B cell (primary cell): ENCODE measurements around the gene IQCH. TPM values are rescaled to one million over a fixed set of nuclear protein-coding genes. Genes with fewer than 3 reads are reported as not detected.
"Not testable (repeated sequence)": the region's sequence is repeated elsewhere in the genome, so short reads cannot be mapped to it uniquely, and the experiment has no call there.

Source experiments
- ATAC-seq: fragments of 200-7000 bp; cut with Tn5 transposase; one replicate; pipeline ENCODE4 v1.10.0; 2021; ENCODE audit warnings: low read depth, mild to moderate bottlenecking, moderate number of reproducible peaks, moderate library complexity
- CTCF ChIA-PET: fragments of 350-600 bp; sonication (Branson Sonifier 250); formaldehyde crosslinking; loops from one replicate; lab custom pipeline; 2021; ENCODE audit warnings: antibody characterized with exemption, inconsistent platforms; lab: Charles Lee
- POLR2A ChIA-PET: fragments of 350-600 bp; sonication (Branson Sonifier 250); formaldehyde crosslinking; loops from one replicate; lab custom pipeline; 2021; ENCODE audit warnings: antibody characterized with exemption; lab: Charles Lee
- DNase-seq: peaks from one replicate; pipeline ENCODE4 v3.0.0; 2013
- H2AFZ ChIP-seq: 2 replicates; pipeline ENCODE4 v1.6.1; 2012; ENCODE audit warnings: mild to moderate bottlenecking, low read depth, low read length; ENCODE audit not compliant: insufficient read depth, poor library complexity, severe bottlenecking
- H3K27ac ChIP-seq, 2 donors: 1 replicate in 1 of 2; 2 replicates in 1 of 2; pipeline ENCODE4 v1.5.1; 2012 to 2013; ENCODE audit warnings: low read length in 2 of 2, mild to moderate bottlenecking in 2 of 2, moderate library complexity in 1 of 2
- H3K27me3 ChIP-seq, 4 experiments: fragments of 200-600 bp in 1 of 4; sonication (generic) in 1 of 4; replicated peaks in 1 of 4; 1 replicate in 2 of 4; 2 replicates in 2 of 4; pipeline versions ENCODE4 v1.6.1 to v1.7.0; 2013 to 2016; ENCODE audit warnings: low read length in 3 of 4, mild to moderate bottlenecking in 2 of 4, mixed read lengths in 1 of 4, moderate library complexity in 1 of 4; ENCODE audit not compliant: insufficient read depth in 4 of 4, control insufficient read depth in 3 of 4; ENCODE audit errors: control extremely low read depth in 1 of 4
- H3K36me3 ChIP-seq, 2 experiments: replicated peaks in 1 of 2; 1 replicate in 1 of 2; 2 replicates in 1 of 2; pipeline versions ENCODE4 v1.6.1 to v1.7.1; 2013; ENCODE audit warnings: low read length in 1 of 2; ENCODE audit not compliant: insufficient read depth in 2 of 2, control insufficient read depth in 1 of 2; ENCODE audit errors: control extremely low read depth in 1 of 2, extremely low read depth in 1 of 2
- H3K4me1 ChIP-seq, 2 donors: fragments of 200-600 bp in 1 of 2; sonication (generic) in 1 of 2; 1 replicate in 1 of 2; 2 replicates in 1 of 2; pipeline versions ENCODE4 v1.5.1 to v1.6.1; 2013 to 2017; ENCODE audit warnings: low read length in 2 of 2; ENCODE audit not compliant: control insufficient read depth in 2 of 2, insufficient read depth in 2 of 2
- H3K4me2 ChIP-seq: replicated peaks from 2 replicates; pipeline ENCODE3; 2012; ENCODE audit warnings: mild to moderate bottlenecking, low read depth, low read length; ENCODE audit not compliant: poor library complexity, severe bottlenecking
- H3K4me3 ChIP-seq, 5 experiments: fragments of 200-600 bp in 1 of 5; sonication (generic) in 1 of 5; 1 replicate in 3 of 5; 2 replicates in 2 of 5; pipeline versions ENCODE4 v1.5.1 to v1.7.0; 2011 to 2016; ENCODE audit warnings: low read length in 4 of 5, mild to moderate bottlenecking in 4 of 5, low read depth in 2 of 5, control low read depth in 1 of 5, moderate library complexity in 1 of 5; ENCODE audit not compliant: insufficient read depth in 1 of 5; ENCODE audit errors: control extremely low read depth in 1 of 5, extremely low read depth in 1 of 5
- H3K79me2 ChIP-seq: fragments of 200-600 bp; sonication (generic); one replicate; pipeline ENCODE4 v1.6.0; 2016; ENCODE audit warnings: low read length; ENCODE audit not compliant: control insufficient read depth, insufficient read depth
- H3K9ac ChIP-seq: fragments of 200-600 bp; sonication (generic); 2 replicates; pipeline ENCODE4 v1.6.1; 2017; ENCODE audit warnings: mild to moderate bottlenecking, low read length, moderate library complexity
- H3K9me3 ChIP-seq, 3 donors: one replicate each; pipeline versions ENCODE4 v1.6.1 to v1.7.1; 2013; ENCODE audit warnings: low read length in 2 of 3; ENCODE audit not compliant: control insufficient read depth in 2 of 3, insufficient read depth in 1 of 3; ENCODE audit errors: control extremely low read depth in 1 of 3
- H4K20me1 ChIP-seq: 2 replicates; pipeline ENCODE4 v1.6.0; 2012; ENCODE audit warnings: mild to moderate bottlenecking, low read length; ENCODE audit not compliant: insufficient read depth, control insufficient read depth, poor library complexity, severe bottlenecking
- H3K27ac Mint-ChIP-seq: one replicate; pipeline ENCODE4 v1.8.0; 2021; ENCODE audit warnings: mixed read lengths
- H3K27me3 Mint-ChIP-seq: one replicate; pipeline ENCODE4 v1.8.0; 2021; ENCODE audit warnings: mixed read lengths
- H3K4me1 Mint-ChIP-seq: one replicate; pipeline ENCODE4 v1.8.0; 2021; ENCODE audit warnings: mixed read lengths
- H3K4me3 Mint-ChIP-seq: one replicate; pipeline ENCODE4 v1.8.0; 2021; ENCODE audit warnings: mixed read lengths
- H3K9me3 Mint-ChIP-seq: one replicate; pipeline ENCODE4 v1.8.0; 2022; ENCODE audit warnings: mixed read lengths; ENCODE audit not compliant: insufficient read depth
- CTCF ChIP-seq: fragments of 200-600 bp; IDR thresholded peaks from one replicate; pipeline ENCODE4 v1.8.0; 2022; ENCODE audit warnings: antibody characterized with exemption, mild to moderate bottlenecking
- EZH2 ChIP-seq: IDR thresholded peaks from 2 replicates; pipeline ENCODE4 v1.6.1; 2012; ENCODE audit warnings: borderline replicate concordance, low read depth, mild to moderate bottlenecking, moderate library complexity, low read length; ENCODE audit not compliant: insufficient read depth, poor library complexity, severe bottlenecking
- WGBS: methylation state at CpG from one replicate; pipeline ENCODE4 v1.1.5; 2013; ENCODE audit warnings: missing lambda C conversion rate; ENCODE audit not compliant: insufficient coverage; 5-methylcytosine and 5-hydroxymethylcytosine counted together
- intact Hi-C: fragments of 100-400 bp; cut with micrococcal nuclease; formaldehyde crosslinking; loops from one replicate; pipeline ENCODE4 v1.10.0; 2022
- polyA plus RNA-seq: library from polyadenylated mRNA; depleted of rRNA; stranded (reverse); fragments of >200 nt; gene quantifications from 2 replicates; pipeline ENCODE4 v1.2.3, GENCODE V29; 2012
- total RNA-seq, 2 donors: library from RNA; stranded (reverse); fragments of 120-200 nt in 1 of 2; gene quantifications; 1 replicate in 1 of 2; 2 replicates in 1 of 2; pipeline versions ENCODE4 v1.2.3 to v1.2.4, GENCODE V29; 2013 to 2022

Gene IQCH
- total and polyA plus RNA-seq, 2 donors (not counting 1 experiment from before 2014, with no cell fraction given), result 1.6 TPM; not detected in 1

DNA sequence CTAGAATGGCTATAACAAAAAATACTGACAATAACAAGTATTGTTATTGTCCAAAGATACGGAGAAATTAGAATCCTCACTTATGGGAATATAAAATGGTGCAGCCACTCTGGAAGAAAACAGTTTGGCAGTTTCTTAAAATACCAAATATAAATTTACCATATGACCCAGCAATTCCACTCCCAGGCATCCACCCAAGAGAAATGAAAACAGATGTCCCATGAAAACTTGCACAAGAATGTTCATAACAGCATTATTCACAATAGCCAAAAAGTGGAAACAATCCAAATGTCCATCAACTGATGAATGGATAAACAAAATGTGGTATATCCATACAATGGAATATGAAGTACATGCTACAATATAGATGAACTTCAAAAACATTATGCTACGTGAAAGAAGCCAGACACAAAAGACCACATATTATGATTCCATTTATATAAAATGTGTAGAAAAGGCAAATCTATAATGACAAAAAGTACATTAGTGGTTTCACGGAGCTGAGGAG lies 9.6 kb upstream of the IQCH start:
- POLR2A ChIA-PET, result no interaction called here

GRCh38 chr15:67246606-67247005 lies 8.0 kb upstream of the IQCH start:
- H3K27me3 ChIP-seq, H3K36me3 ChIP-seq, ATAC-seq, POLR2A ChIA-PET, H3K9me3 Mint-ChIP-seq, H3K27ac ChIP-seq, H3K4me2 ChIP-seq, DNase-seq, intact Hi-C loops, H3K4me1 ChIP-seq, H3K9me3 ChIP-seq, H3K27ac Mint-ChIP-seq, H3K4me3 Mint-ChIP-seq, H3K27me3 Mint-ChIP-seq, H3K9ac ChIP-seq, H3K4me3 ChIP-seq, H2AFZ ChIP-seq: not testable (repeated sequence)
- CTCF ChIA-PET, result interaction anchor here (0.9 kb wide), 1 partner anchor 9 kb away, joined by 3 read pairs; no protein-coding TSS in a partner anchor
- H4K20me1 ChIP-seq, result peaks cover 12% of the 10 kb centered on the region
- 98% methylated on average over 5 of the region's 5 CpGs for WGBS
- H3K4me1 Mint-ChIP-seq, result peaks cover 26% of the 10 kb centered on the region
- H3K79me2 ChIP-seq, result peaks cover 60% of the 10 kb centered on the region

More for the DNA sequence above, 9.6 kb upstream of the IQCH start:
- Histone ChIP-seq H4K20me1 (peaks cover 5% of the 10 kb centered on the region), H2AFZ (no peak overlapping the region), H3K9me3 (peaks cover 0 to 6% (median 1%) of the 10 kb centered on the region in 3 donors), H3K79me2 (peaks cover 59% of the 10 kb centered on the region), H3K9ac (no peak overlapping the region), H3K4me2 (no peak overlapping the region), H3K4me3 (no peak overlapping the region), H3K27ac (no peak overlapping the region), H3K36me3 (peaks cover 0 to 3% of the 10 kb centered on the region in 2 experiments), H3K4me1 (peaks cover 23 to 25% of the 10 kb centered on the region in 2 donors), H3K27me3 (no peaks in the 10 kb centered on the region)
- TF ChIP-seq EZH2 (no peak), CTCF (no peak)
- no peak for ATAC-seq
- Mint-ChIP-seq H3K27ac (no peak overlapping the region), H3K4me1 (peaks cover 41% of the 10 kb centered on the region), H3K9me3 (peaks cover 2% of the 10 kb centered on the region), H3K27me3 (no peaks in the 10 kb centered on the region), H3K4me3 (no peak overlapping the region)
- CTCF ChIA-PET, result interaction anchor here (1.2 kb wide), 1 partner anchor 98 kb away, joined by 3 read pairs; no protein-coding TSS in a partner anchor
- intact Hi-C loops, result no loop called here
- no peak for DNase-seq
- WGBS, result no CpG with 5 or more reads among the region's 3 CpGs
